ENCODE data around the gene ALAD.
A peak's percentile ranks its signal among the peaks of the same experiment; 100 is the strongest.

The ALAD gene

DNA sequence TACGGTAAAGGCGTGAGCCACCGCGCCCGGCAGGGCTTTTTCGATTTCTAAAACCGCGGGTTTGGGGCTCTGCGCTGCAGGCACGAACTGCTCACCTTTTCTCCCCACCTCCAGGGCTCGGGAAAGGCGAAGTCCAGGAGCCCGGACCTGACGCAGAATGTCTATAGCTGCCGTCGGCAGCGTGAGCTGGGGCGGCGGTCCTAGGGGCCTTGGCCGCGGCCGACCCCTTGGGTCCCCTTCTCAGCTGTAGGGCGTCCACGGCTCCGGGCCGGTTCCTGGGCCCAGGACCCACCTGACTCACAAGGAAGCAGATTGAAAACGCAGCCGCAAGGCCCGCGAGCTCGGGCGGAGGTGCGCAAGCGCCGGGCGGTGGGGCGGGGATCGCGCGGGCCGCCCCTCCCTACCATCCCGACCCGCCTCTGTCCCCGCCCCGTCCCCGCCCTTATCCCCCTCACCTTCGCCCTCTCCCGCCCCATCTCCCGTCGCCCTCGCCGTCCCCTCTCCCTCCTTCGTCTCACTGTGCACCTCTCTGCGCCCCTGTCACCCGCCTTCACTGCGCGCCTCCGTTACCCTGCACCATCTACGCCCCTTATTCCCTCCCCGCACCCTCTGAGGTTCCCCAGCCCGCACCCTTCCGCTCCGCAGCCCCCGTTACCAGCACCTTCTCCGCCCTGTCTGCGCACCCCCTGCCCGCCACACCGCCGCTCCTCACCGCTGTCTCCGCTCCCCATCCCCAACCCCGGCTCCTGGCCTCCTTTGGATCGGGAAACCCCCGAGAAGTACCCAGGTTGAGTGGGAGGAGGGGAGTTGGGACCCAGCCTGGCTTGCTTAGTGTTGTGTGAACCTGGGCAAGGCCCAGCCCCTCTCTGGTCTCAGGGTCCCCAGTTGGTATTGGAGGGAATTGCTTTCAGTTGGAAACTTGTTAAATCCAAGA lies 24.2 kb downstream of the ALAD start, which contains the start of gene HDHD3:
Gene HDHD3, minus strand, starts transcription at position 353 of the 934 bp plus-strand sequence. CDS start 2,632 bp downstream, outside the sequence.
- peak within 1 kb of the TSS; percentile 81 for H3K4me3 ChIP-seq (ENCODE audit: low read length)
- TF ChIP-seq, protein P1, sequence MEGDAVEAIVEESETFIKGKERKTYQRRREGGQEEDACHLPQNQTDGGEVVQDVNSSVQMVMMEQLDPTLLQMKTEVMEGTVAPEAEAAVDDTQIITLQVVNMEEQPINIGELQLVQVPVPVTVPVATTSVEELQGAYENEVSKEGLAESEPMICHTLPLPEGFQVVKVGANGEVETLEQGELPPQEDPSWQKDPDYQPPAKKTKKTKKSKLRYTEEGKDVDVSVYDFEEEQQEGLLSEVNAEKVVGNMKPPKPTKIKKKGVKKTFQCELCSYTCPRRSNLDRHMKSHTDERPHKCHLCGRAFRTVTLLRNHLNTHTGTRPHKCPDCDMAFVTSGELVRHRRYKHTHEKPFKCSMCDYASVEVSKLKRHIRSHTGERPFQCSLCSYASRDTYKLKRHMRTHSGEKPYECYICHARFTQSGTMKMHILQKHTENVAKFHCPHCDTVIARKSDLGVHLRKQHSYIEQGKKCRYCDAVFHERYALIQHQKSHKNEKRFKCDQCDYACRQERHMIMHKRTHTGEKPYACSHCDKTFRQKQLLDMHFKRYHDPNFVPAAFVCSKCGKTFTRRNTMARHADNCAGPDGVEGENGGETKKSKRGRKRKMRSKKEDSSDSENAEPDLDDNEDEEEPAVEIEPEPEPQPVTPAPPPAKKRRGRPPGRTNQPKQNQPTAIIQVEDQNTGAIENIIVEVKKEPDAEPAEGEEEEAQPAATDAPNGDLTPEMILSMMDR (conservative IDR thresholded peaks at IDR 0.05; ENCODE audit: low read length): no peak
- DNase-seq (ENCODE audit: low read depth): peak; percentile 64

DNA sequence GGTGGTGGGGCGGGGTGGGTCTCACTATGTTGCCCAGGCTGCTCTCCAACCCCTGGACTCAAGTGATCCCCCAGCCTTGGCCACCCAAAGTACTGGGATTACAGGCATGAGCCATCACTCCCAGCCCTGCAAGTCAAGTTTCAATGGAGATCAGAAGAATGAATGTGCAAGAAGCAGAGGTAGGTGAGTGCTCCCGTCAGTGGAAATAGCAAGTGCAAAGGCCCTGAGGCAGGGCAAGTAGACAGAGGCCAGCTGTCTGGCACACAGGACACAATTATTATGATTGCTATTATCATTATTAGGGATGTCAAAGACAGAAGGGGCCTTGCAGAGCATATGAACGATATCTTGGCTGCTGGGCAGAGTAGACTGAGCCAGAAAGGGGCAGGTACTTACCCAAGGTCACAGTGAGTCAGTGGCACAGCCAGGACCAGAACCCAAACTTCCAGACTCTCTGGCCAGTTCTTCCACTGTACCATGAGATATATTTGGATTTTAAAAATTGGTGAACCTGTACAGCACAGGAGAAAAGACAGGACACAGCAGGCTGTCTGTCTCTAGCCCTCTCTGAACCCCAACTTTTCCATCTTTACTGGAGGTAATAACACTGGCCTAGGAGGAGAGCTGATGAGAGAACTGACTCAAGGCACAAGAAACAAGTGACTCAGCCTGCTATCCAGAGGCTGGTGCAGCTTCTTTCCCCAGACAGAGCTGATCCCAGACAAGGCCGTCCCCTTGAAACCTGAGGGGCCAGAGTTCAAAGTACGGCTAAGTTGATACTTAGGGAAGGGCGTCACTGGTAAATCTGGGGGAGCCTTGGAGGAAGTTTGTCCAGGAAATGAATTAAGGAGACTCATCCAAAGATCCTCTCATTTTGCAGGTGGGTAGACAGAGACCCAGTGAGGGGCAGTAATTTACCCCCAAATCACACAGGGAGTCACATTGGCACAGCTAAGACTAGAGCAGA lies 25.7 kb downstream of the ALAD start:
- H3K4me3 ChIP-seq (ENCODE audit: low read length): no peak overlapping the region
- TF ChIP-seq, protein P1 (conservative IDR thresholded peaks at IDR 0.05; ENCODE audit: low read length): no peak
- no peak for DNase-seq (ENCODE audit: low read depth)

DNA sequence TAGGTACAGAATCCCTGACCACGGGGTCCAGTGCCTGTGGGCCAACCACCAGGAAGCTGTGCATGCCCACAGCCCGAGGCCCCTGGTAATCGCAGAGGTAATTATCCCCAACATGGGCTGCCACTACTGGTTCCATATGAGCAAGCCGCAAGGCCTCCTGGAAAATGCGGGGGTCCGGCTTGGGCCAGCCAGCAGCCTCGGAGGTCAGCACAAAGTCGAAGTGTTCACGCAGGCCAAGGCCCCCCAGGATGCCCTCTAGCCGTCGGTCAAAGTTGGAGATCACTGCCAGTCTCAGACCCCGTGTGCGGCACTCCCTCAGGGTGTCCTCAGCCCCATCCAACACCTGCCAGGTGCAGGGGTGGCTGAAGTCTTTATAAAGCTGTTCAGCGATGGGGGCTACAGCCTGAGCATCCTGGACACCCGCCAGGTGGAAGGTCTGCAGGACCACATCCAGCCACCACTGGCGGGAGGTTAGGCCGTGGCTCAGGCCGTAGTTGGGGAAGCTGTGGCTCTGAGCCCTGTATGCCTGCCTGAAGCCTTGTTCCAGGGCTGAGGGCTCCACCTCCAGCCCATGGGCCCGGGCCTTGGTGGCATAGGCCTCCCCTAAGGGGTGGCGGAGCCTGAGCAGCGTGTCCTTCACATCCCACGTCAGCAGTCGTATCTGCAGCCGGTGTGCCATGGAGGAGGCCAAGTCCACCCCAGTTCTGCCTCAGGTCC lies 27.2 kb downstream of the ALAD start:
- TF ChIP-seq, protein P1 (conservative IDR thresholded peaks at IDR 0.05; ENCODE audit: low read length): no peak
- no peak overlapping the region for H3K4me3 ChIP-seq (ENCODE audit: low read length)

DNA sequence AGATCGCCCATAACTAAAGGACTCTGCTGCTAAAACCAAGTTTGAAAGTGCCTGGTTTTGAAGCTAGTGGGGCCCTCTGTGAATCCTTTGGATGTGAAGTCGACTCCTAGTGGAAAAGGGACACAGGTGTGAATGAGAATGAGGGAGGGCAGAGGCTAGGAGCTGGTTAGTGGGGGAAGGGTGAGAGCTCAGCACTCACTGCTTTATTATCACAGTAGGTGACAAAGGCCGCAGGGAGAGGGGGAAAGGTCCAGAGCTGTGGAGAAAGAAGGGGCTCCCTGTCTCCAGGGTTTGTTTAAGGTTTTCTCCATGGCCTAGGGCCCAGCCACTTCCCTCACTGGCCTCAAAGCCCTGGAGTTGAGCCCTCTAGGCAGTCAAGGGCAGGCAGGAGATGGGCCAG lies 27.8 kb downstream of the ALAD start:
- H3K4me3 ChIP-seq (ENCODE audit: low read length): no peak overlapping the region
- DNase-seq (ENCODE audit: low read depth): no peak
- TF ChIP-seq, protein P1 (conservative IDR thresholded peaks at IDR 0.05; ENCODE audit: low read length): no peak

More for the DNA sequence above, 27.2 kb downstream of the ALAD start:
- no peak for DNase-seq (ENCODE audit: low read depth)

DNA sequence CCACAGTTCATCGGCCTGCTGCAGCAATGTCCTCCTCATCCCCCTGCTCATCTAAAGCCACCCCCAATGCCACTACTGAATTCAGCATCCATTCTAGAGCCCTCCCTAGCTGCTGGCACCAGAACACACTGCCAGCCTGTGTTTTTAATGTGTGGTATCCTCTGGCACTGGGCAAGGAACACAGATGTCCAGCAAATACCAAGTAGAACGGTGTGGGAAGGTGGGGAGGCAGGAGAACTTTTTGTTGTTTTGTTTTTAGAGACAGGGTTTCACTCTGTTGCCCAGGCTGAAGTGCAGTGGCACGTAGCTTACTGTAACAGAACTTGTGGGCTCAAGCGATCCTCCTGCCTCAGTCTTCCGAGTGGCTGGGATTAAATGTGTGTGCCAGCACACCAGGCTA lies 29.0 kb downstream of the ALAD start:
- TF ChIP-seq, protein P1 (conservative IDR thresholded peaks at IDR 0.05; ENCODE audit: low read length): no peak
- no peak overlapping the region for H3K4me3 ChIP-seq (ENCODE audit: low read length)
- DNase-seq (ENCODE audit: low read depth): no peak

DNA sequence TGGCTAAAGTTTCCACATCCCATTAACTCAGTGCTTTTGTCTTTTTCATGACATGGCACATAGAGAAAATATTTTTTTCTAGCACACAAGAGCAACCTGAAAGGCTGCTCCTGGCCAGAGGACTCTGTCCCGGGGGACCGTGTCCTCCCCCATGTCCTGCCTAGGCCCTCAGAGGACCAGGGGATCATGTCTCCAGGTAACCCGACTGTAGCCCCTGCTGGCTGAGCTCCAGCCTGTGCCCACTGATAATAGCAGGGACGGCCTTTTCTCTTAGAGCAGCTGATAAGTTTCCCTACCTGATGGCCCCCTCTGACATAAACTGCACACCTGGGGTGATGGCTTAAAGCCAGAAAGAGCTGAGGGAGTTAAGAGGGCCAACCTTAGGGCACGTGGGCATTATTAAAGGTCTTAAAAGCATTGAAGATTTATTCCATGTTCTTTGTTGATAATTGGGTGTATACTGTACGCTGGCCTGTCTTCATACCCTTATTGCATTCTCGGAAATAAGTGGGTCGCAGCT lies 30.2 kb downstream of the ALAD start:
- no peak for DNase-seq (ENCODE audit: low read depth)
- TF ChIP-seq, protein P1 (conservative IDR thresholded peaks at IDR 0.05; ENCODE audit: low read length): no peak

More for the DNA sequence above, 30.2 kb downstream of the ALAD start:
- H3K4me3 ChIP-seq (ENCODE audit: low read length): no peak overlapping the region

Data from AG10803 (cell line).